ENCODE results near the gene CCT7.
"Not testable (repeated sequence)": the region's sequence is repeated elsewhere in the genome, so short reads cannot be mapped to it uniquely, and the experiment has no call there.

The CCT7 gene

GRCh38 chr2:73255907-73256617, 22.0 kb downstream of the CCT7 start:
- DNase-seq (no peak), ATAC-seq (no peak)

- no peak for DNase-seq
- ATAC-seq: no peak
Observed at GRCh38 chr2:73256618-73256922, 22.5 kb downstream of the CCT7 start.

GRCh38 chr2:73257021-73257420, 22.9 kb downstream of the CCT7 start:
- ATAC-seq: no peak

GRCh38 chr2:73257425-73258125, 23.5 kb downstream of the CCT7 start:
- no peak for ATAC-seq
- DNase-seq: no peak

More at GRCh38 chr2:73257021-73257420, 22.9 kb downstream of the CCT7 start:
- no peak for DNase-seq

- DNase-seq (no peak), ATAC-seq (no peak)
Observed at GRCh38 chr2:73258186-73258912, 24.2 kb downstream of the CCT7 start.

GRCh38 chr2:73258913-73259215, 24.8 kb downstream of the CCT7 start:
- no peak for ATAC-seq
- DNase-seq: no peak

GRCh38 chr2:73259276-73259675, 25.2 kb downstream of the CCT7 start:
- ATAC-seq (no peak), DNase-seq (no peak)

GRCh38 chr2:73259704-73260337, 25.7 kb downstream of the CCT7 start:
- ATAC-seq (no peak), DNase-seq (no peak)

- DNase-seq (no peak), ATAC-seq (no peak)
Observed at GRCh38 chr2:73260338-73260984, 26.4 kb downstream of the CCT7 start.

GRCh38 chr2:73262108-73262651, 28.1 kb downstream of the CCT7 start:
- ATAC-seq: no peak
- no peak for DNase-seq

- ATAC-seq, DNase-seq: not testable (repeated sequence)
Observed at GRCh38 chr2:73262691-73263429, 28.8 kb downstream of the CCT7 start.

GRCh38 chr2:73263540-73264331, 29.6 kb downstream of the CCT7 start:
- ATAC-seq: no peak
- DNase-seq: no peak

GRCh38 chr2:73264332-73264606, 30.2 kb downstream of the CCT7 start:
- no peak for DNase-seq
- ATAC-seq: no peak

GRCh38 chr2:73264783-73265182, 30.7 kb downstream of the CCT7 start:
- DNase-seq: no peak
- no peak for ATAC-seq

- ATAC-seq (no peak), DNase-seq (no peak)
Observed at GRCh38 chr2:73265298-73266060, 31.4 kb downstream of the CCT7 start.

- no peak for DNase-seq
- ATAC-seq: no peak
Observed at GRCh38 chr2:73266061-73266901, 32.2 kb downstream of the CCT7 start.

- no peak for ATAC-seq
- DNase-seq: no peak
Observed at GRCh38 chr2:73267008-73267407, 32.9 kb downstream of the CCT7 start.

- DNase-seq (no peak), ATAC-seq (no peak)
Observed at GRCh38 chr2:73268366-73268829, 34.3 kb downstream of the CCT7 start.

Data from stimulated activated naive CD8-positive, alpha-beta T cell treated with anti-CD3 and anti-CD28 coated beads, Interleukin-15, Interleukin-2, amounts not matched to agents 100 U/mL and 50 U/mL, for 24 hours (primary cell).